HG03280 (cell line): Measurements from ENCODE around the gene SMG7.

Experiments
- ATAC-seq: cut with Tn5 transposase; IDR thresholded peaks from one replicate; pipeline ENCODE4 v1.9.1; 2021; ENCODE audit warnings: mild to moderate bottlenecking, moderate library complexity; ENCODE audit not compliant: unreplicated experiment

SMG7 gene

GRCh38 chr1:183589384-183589783, 117.1 kb downstream of the SMG7 start:
- ATAC-seq: no peak

DNA sequence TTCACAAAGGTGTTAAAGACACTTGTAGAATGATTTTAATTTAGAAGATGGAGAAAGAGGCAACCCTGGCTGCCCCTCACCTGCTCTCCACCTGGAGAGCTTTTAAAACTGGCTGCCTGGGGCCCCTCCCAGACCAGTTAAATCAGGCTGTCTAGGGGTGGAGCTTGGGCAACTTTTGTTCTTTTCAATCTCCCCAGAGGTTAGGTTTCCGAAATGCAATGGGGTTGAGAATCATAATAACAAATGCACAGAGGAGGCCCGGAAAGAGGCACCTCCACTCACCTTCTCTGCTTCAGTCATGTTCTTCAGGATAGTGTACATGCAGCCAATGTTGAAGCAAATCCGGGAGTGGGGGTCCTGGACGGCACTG, 117.6 kb downstream of the SMG7 start:
- ATAC-seq: peak; percentile 27

DNA sequence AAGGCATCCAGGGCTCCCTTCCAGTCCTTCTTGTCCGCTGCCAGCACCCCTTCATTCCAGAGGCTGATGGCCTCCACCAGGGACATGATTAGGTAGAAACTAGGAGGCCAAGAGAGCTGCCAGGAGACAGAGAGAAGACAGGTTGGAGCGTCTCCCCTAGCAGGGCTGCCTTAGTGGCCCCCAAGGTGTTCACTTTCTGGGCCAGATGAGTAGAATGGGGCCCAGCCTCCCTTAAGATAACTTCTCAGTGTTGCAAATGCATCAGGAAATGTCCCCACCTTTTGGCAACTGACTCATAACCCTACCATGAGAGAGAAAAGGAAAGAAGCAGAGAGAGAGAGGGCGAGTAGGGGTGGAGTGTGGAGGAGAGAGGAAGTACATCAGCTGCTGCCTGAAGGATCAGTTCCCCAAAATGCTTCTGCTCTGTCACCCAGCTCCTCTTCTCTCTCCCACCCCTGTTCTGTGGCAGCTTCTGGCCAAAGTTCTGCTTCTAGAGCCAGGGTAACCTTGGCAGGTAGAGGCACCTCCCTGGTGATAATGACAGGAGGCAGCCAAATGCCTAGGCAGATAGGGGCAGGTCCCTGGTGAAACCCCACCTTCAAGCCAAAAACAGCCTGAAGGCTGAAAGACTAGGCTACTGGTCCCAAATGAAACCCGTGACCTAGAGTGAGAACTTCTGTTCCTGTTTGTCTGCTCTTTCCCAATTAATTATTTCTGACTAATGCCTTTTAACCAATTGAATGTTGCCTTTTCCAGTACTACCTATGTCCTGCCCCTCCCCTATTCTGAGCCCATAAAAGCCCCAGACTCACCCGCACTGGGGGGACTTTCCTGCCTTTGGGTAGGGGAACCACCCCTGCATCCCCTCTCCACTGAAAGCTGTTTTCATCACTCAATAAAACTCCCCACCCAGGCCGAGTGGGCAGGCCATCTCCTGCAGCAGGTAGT, 118.2 kb downstream of the SMG7 start, which contains the start of gene NCF2:
TSS of gene NCF2 (minus strand) at position 216 of the 948 bp plus-strand sequence. CDS start at position 86, 130 bp downstream.
- ATAC-seq: peak; percentile 80

DNA sequence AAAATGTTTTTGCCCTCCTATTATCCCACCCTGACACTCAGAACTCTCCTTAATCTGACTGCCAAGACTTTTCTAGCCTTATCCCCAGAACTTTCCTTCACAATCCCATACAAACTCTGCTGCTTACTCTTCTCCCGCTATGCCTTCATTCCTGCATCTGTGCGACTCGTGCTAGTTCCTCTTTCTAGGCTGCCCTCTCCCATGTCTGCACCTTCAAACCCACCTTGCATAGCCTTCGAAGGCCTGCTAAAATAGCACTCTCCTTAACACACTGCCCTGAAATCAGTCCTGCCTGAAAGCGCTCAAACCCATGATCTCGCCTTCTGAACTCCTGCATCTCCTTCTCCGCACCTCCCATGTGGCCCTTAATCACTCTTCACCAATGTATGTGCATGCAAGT, 120.4 kb downstream of the SMG7 start:
- no peak for ATAC-seq

- peak; percentile 46 for ATAC-seq
Measured at GRCh38 chr1:183593356-183593755, 121.1 kb downstream of the SMG7 start.

- no peak for ATAC-seq
Measured at GRCh38 chr1:183595537-183595936, 123.2 kb downstream of the SMG7 start.

- ATAC-seq: no peak
Measured at GRCh38 chr1:183596500-183596899, 124.2 kb downstream of the SMG7 start.

- ATAC-seq: no peak
Measured at GRCh38 chr1:183597656-183598347, 125.5 kb downstream of the SMG7 start.

DNA sequence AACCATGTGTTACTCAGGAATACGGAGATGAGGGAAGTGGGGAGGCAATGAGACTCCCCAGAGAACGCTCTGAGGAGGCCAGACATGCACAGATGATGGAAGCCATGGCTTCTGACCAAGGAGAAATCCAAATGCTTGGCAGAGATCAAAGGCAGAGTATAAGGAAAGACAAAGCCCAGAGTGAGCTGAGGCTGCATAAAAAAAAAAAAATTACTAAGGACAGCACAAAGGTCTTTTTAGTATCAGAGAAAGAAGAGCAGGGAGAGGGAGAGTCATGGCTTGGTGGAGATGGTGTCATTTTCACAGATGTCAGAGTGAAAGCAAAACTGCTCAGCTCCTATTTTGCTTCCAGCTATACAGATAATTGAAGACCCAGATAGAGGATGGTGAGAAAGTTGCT, 126.1 kb downstream of the SMG7 start:
- ATAC-seq: no peak

GRCh38 chr1:183600136-183600535, 127.8 kb downstream of the SMG7 start:
- ATAC-seq: no peak

- ATAC-seq: no peak
Measured at GRCh38 chr1:183600634-183601033, 128.3 kb downstream of the SMG7 start.

- no peak for ATAC-seq
Measured at GRCh38 chr1:183602510-183602909, 130.2 kb downstream of the SMG7 start.
